ENCODE data around the gene MAPKAP1. TPM values are rescaled to one million over a fixed set of nuclear protein-coding genes. Genes with fewer than 3 reads are reported as not detected.

MAPKAP1 gene
- polyA plus RNA-seq, 3 donors = 39.9 to 57.5 (median 44.1) TPM

- no peaks in the 10 kb centered on the region for H3K4me1 ChIP-seq (ENCODE audit: control insufficient read depth in 1 of 2, insufficient read depth in 2 of 2, low read length in 2 of 2)
- H3K36me3 Mint-ChIP-seq = peaks cover 6 to 9% of the 10 kb centered on the region in 2 donors
- intact Hi-C loops (cut with micrococcal nuclease) = no loop called here
- no peaks in the 10 kb centered on the region for H3K9me3 ChIP-seq (replicated peaks in 1 of 2; ENCODE audit: control insufficient read depth in 1 of 2, insufficient read depth in 1 of 2, low read length in 2 of 2)
- TF ChIP-seq CTCF (IDR thresholded peaks at IDR 0.05) = no peak
- H3K27ac Mint-ChIP-seq = no peak overlapping the region
- H4K20me1 ChIP-seq (ENCODE audit: insufficient read depth, low read length) = peaks cover 74% of the 10 kb centered on the region
- H3K4me3 ChIP-seq (replicated peaks in 1 of 3; ENCODE audit: low read depth in 2 of 3, low read length in 3 of 3) = no peak overlapping the region
- H3K9me3 Mint-ChIP-seq = no peaks in the 10 kb centered on the region
- 73% methylated on average over 5 of the region's 10 CpGs for WGBS (ENCODE audit: insufficient coverage)
- H3K36me3 ChIP-seq (replicated peaks in 1 of 2; ENCODE audit: control insufficient read depth in 1 of 2, insufficient read depth in 2 of 2, low read length in 2 of 2) = no peaks in the 10 kb centered on the region
- DNase-seq = no peak
- H3K4me3 Mint-ChIP-seq = no peak overlapping the region
- no peaks in the 10 kb centered on the region for H3K27me3 Mint-ChIP-seq (ENCODE audit: low read depth in 3 of 3)
- no peak overlapping the region for H2AFZ ChIP-seq (ENCODE audit: insufficient read depth, low read depth, low read length, poor library complexity, severe bottlenecking)
- no peak overlapping the region for H3K4me2 ChIP-seq (replicated peaks; ENCODE audit: extremely low read depth, low read length, poor library complexity, severe bottlenecking)
- H3K27ac ChIP-seq (ENCODE audit: low read depth in 1 of 2, low read length in 2 of 2) = no peak overlapping the region
- H3K79me2 ChIP-seq (ENCODE audit: insufficient read depth, low read length) = peaks cover 44% of the 10 kb centered on the region
- H3K9ac ChIP-seq (ENCODE audit: insufficient read depth, low read length, poor library complexity, severe bottlenecking) = no peak overlapping the region
- no peaks in the 10 kb centered on the region for H3K27me3 ChIP-seq (ENCODE audit: control insufficient read depth in 2 of 2, insufficient read depth in 2 of 2, low read length in 2 of 2)
- H3K4me1 Mint-ChIP-seq = no peaks in the 10 kb centered on the region
Observed at GRCh38 chr9:125608489-125609224, 98.4 kb downstream of the MAPKAP1 start.

- peaks cover 10% of the 10 kb centered on the region in 2 donors for H3K36me3 Mint-ChIP-seq
- no peaks in the 10 kb centered on the region for H3K9me3 ChIP-seq (replicated peaks in 1 of 2; ENCODE audit: control insufficient read depth in 1 of 2, insufficient read depth in 1 of 2, low read length in 2 of 2)
- H3K9me3 Mint-ChIP-seq = peaks cover 0 to 5% (median 0%) of the 10 kb centered on the region in 7 donors
- H3K4me2 ChIP-seq (replicated peaks; ENCODE audit: extremely low read depth, low read length, poor library complexity, severe bottlenecking) = no peak overlapping the region
- H3K27me3 ChIP-seq (ENCODE audit: control insufficient read depth in 2 of 2, insufficient read depth in 2 of 2, low read length in 2 of 2) = no peaks in the 10 kb centered on the region
- peaks cover 69% of the 10 kb centered on the region for H4K20me1 ChIP-seq (ENCODE audit: insufficient read depth, low read length)
- no peak for TF ChIP-seq CTCF (IDR thresholded peaks at IDR 0.05)
- no peaks in the 10 kb centered on the region for H3K36me3 ChIP-seq (replicated peaks in 1 of 2; ENCODE audit: control insufficient read depth in 1 of 2, insufficient read depth in 2 of 2, low read length in 2 of 2)
- no peak overlapping the region for H3K9ac ChIP-seq (ENCODE audit: insufficient read depth, low read length, poor library complexity, severe bottlenecking)
- H3K4me3 Mint-ChIP-seq = no peak overlapping the region
- no peaks in the 10 kb centered on the region for H3K4me1 ChIP-seq (ENCODE audit: control insufficient read depth in 1 of 2, insufficient read depth in 2 of 2, low read length in 2 of 2)
- H3K79me2 ChIP-seq (ENCODE audit: insufficient read depth, low read length) = peaks cover 25% of the 10 kb centered on the region
- no peak overlapping the region for H2AFZ ChIP-seq (ENCODE audit: insufficient read depth, low read depth, low read length, poor library complexity, severe bottlenecking)
- no peaks in the 10 kb centered on the region for H3K4me1 Mint-ChIP-seq
- no peak for DNase-seq
- H3K4me3 ChIP-seq (replicated peaks in 1 of 3; ENCODE audit: low read depth in 2 of 3, low read length in 3 of 3) = no peak overlapping the region
- H3K27me3 Mint-ChIP-seq (ENCODE audit: low read depth in 3 of 3) = no peaks in the 10 kb centered on the region
- H3K27ac ChIP-seq (ENCODE audit: low read depth in 1 of 2, low read length in 2 of 2) = no peak overlapping the region
- no peak overlapping the region for H3K27ac Mint-ChIP-seq
- 100% methylated on average over 1 of the region's 1 CpG for WGBS (ENCODE audit: insufficient coverage)
- intact Hi-C loops (cut with micrococcal nuclease) = no loop called here
Observed at GRCh38 chr9:125604196-125604595, 102.8 kb downstream of the MAPKAP1 start.
